Neural cell (in vitro differentiated cells): Measurements from ENCODE around the gene SYT1.

Experiments
- CTCF ChIP-seq: fragments of 450-650 bp; IDR thresholded peaks from 2 replicates; pipeline ENCODE4 v1.5.1; 2014; ENCODE audit warnings: antibody characterized with exemption, mild to moderate bottlenecking, moderate library complexity; ENCODE audit not compliant: poor library complexity, severe bottlenecking
- POLR2AphosphoS5 ChIP-seq: IDR thresholded peaks from 2 replicates; pipeline ENCODE4 v1.6.1; 2012
- REST ChIP-seq: IDR thresholded peaks from 2 replicates; pipeline ENCODE4 v1.6.1; 2012; ENCODE audit warnings: borderline replicate concordance
- TAF1 ChIP-seq: IDR thresholded peaks from 2 replicates; pipeline ENCODE4 v1.6.1; 2012; ENCODE audit warnings: low read depth

- TF ChIP-seq CTCF (no peak), TAF1 (no peak), POLR2AphosphoS5 (peak; percentile 73), REST (no peak)
These were observed 136.8 kb downstream of the SYT1 start for GRCh38 chr12:79001404-79001803.
